ENCODE results near the gene CHTF18. TPM values are rescaled to one million over a fixed set of nuclear protein-coding genes. Genes with fewer than 3 reads are reported as not detected.

Gene CHTF18
- total RNA-seq, 1 donor from 2014 or later = 56.8 TPM

- H3K36me3 Mint-ChIP-seq (ENCODE audit: low read depth, unreplicated experiment) = no peaks in the 10 kb centered on the region
- H3K4me3 Mint-ChIP-seq (ENCODE audit: unreplicated experiment) = no peak overlapping the region
- no peak for DNase-seq (ENCODE audit: low spot score)
- H3K27me3 Mint-ChIP-seq (ENCODE audit: unreplicated experiment) = peaks cover 10% of the 10 kb centered on the region
- no peaks in the 10 kb centered on the region for H3K4me1 Mint-ChIP-seq (ENCODE audit: unreplicated experiment)
- TF ChIP-seq, protein P1, sequence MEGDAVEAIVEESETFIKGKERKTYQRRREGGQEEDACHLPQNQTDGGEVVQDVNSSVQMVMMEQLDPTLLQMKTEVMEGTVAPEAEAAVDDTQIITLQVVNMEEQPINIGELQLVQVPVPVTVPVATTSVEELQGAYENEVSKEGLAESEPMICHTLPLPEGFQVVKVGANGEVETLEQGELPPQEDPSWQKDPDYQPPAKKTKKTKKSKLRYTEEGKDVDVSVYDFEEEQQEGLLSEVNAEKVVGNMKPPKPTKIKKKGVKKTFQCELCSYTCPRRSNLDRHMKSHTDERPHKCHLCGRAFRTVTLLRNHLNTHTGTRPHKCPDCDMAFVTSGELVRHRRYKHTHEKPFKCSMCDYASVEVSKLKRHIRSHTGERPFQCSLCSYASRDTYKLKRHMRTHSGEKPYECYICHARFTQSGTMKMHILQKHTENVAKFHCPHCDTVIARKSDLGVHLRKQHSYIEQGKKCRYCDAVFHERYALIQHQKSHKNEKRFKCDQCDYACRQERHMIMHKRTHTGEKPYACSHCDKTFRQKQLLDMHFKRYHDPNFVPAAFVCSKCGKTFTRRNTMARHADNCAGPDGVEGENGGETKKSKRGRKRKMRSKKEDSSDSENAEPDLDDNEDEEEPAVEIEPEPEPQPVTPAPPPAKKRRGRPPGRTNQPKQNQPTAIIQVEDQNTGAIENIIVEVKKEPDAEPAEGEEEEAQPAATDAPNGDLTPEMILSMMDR (IDR thresholded peaks at IDR 0.05; ENCODE audit: unreplicated experiment) = no peak
- H3K9me3 Mint-ChIP-seq (ENCODE audit: unreplicated experiment) = no peaks in the 10 kb centered on the region
- no peak overlapping the region for H3K27ac Mint-ChIP-seq (ENCODE audit: unreplicated experiment)
Measured at GRCh38 chr16:781346-782010, 6.9 kb upstream of the CHTF18 start.

- H3K4me1 Mint-ChIP-seq (ENCODE audit: unreplicated experiment) = no peaks in the 10 kb centered on the region
- no peak overlapping the region for H3K27ac Mint-ChIP-seq (ENCODE audit: unreplicated experiment)
- H3K4me3 Mint-ChIP-seq (ENCODE audit: unreplicated experiment) = no peak overlapping the region
- no peaks in the 10 kb centered on the region for H3K36me3 Mint-ChIP-seq (ENCODE audit: low read depth, unreplicated experiment)
- TF ChIP-seq, protein P1 (IDR thresholded peaks at IDR 0.05; ENCODE audit: unreplicated experiment) = no peak
- peaks cover 10% of the 10 kb centered on the region for H3K27me3 Mint-ChIP-seq (ENCODE audit: unreplicated experiment)
- no peak for DNase-seq (ENCODE audit: low spot score)
- H3K9me3 Mint-ChIP-seq (ENCODE audit: unreplicated experiment) = no peaks in the 10 kb centered on the region
Measured at GRCh38 chr16:782258-782657, 6.2 kb upstream of the CHTF18 start.

DNA sequence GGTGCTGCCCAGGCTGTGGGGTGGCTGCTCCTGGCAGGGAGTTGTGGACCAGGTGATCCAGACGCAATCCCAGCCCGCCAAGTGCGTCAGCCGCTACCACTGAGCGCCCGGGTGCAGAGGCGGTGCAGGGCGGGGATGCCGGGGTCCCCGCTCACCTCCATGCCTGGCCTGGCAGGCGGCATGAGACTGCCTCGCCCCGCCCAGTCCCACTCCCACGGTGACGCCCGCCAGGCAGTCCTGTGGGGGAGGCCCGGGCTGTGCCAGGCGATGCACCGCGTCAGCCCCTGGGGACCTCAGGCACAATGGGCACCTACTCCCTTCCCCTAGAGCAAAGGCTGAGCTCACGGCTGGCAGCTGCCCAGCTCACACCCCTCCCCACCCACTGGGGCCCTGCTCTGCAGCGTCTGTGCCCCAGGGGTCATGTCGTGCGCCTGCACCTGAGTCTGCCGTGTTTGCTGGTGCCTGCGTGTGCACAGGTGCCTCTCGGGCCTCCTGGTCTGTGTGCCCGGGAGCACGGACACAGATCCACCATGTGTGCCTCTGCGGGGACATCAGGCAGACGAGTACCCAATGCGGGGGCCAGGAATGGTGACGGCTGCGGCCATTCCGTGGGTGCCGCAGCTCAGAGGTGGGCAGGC is 5.5 kb upstream of the CHTF18 start:
- TF ChIP-seq, protein P1 (IDR thresholded peaks at IDR 0.05; ENCODE audit: unreplicated experiment) = no peak
- H3K27ac Mint-ChIP-seq (ENCODE audit: unreplicated experiment) = no peak overlapping the region
- H3K4me1 Mint-ChIP-seq (ENCODE audit: unreplicated experiment) = no peaks in the 10 kb centered on the region
- no peaks in the 10 kb centered on the region for H3K36me3 Mint-ChIP-seq (ENCODE audit: low read depth, unreplicated experiment)
- DNase-seq (ENCODE audit: low spot score) = no peak
- H3K9me3 Mint-ChIP-seq (ENCODE audit: unreplicated experiment) = no peaks in the 10 kb centered on the region
- H3K27me3 Mint-ChIP-seq (ENCODE audit: unreplicated experiment) = peaks cover 10% of the 10 kb centered on the region
- H3K4me3 Mint-ChIP-seq (ENCODE audit: unreplicated experiment) = no peak overlapping the region

DNA sequence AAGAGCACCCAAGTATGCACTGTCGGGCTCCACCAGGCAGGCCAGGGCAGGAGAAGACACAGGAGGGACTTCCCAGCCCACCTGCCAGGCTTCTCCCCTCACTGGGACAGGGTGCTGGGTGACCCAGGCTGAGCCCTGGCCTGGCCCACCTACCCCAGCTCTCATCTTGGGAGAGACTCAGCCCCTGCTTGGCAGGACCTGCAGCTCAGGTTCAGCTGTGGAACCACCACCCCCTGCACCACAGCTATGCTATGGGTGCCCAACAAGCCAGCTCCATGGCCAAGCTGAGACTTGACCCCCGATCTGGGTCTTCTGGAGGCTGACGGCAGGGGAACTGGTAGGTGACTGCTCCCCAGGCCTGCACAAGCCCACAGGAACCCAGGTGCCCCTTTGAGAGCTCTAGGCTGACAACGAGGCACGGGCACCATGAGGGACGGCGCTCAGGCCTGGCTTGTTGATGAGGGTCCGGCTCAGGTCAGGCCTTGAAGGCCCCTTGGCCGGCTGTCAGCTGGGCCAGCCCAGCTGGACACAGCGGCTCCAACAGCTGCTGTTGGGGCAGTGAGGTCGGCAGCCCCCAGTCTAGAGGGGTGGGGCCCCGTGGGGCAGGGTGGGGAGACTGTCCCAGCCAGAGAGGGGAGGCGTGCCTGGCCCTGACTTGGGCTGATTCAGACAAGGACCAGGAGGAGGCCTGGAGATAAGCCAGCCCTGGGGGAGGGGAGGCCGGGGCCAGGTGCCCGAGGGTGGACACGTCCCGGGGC is 4.8 kb upstream of the CHTF18 start:
- Mint-ChIP-seq H3K36me3 (ENCODE audit: low read depth, unreplicated experiment) (no peaks in the 10 kb centered on the region), H3K4me3 (ENCODE audit: unreplicated experiment) (no peak overlapping the region), H3K9me3 (ENCODE audit: unreplicated experiment) (no peaks in the 10 kb centered on the region), H3K4me1 (ENCODE audit: unreplicated experiment) (no peaks in the 10 kb centered on the region), H3K27ac (ENCODE audit: unreplicated experiment) (no peak overlapping the region), H3K27me3 (ENCODE audit: unreplicated experiment) (peaks cover 10% of the 10 kb centered on the region)
- TF ChIP-seq, protein P1 (IDR thresholded peaks at IDR 0.05; ENCODE audit: unreplicated experiment) = no peak
- no peak for DNase-seq (ENCODE audit: low spot score)

GRCh38 chr16:784431-784830 is 4.0 kb upstream of the CHTF18 start:
- DNase-seq (ENCODE audit: low spot score) = no peak
- Mint-ChIP-seq H3K27me3 (ENCODE audit: unreplicated experiment) (peaks cover 10% of the 10 kb centered on the region), H3K9me3 (ENCODE audit: unreplicated experiment) (no peaks in the 10 kb centered on the region), H3K4me3 (ENCODE audit: unreplicated experiment) (no peak overlapping the region), H3K27ac (ENCODE audit: unreplicated experiment) (no peak overlapping the region), H3K4me1 (ENCODE audit: unreplicated experiment) (no peaks in the 10 kb centered on the region), H3K36me3 (ENCODE audit: low read depth, unreplicated experiment) (no peaks in the 10 kb centered on the region)
- TF ChIP-seq, protein P1 (IDR thresholded peaks at IDR 0.05; ENCODE audit: unreplicated experiment) = no peak
